ENCODE data around the gene PRKN.

PRKN gene

GRCh38 chr6:161736781-161737292 lies 990.7 kb downstream of the PRKN start:
- H3K27ac ChIP-seq: no peak overlapping the region
- no peak overlapping the region for H3K4me3 ChIP-seq (ENCODE audit: low read depth, low read length)
- H3K9me3 ChIP-seq (ENCODE audit: severe bottlenecking): no peaks in the 10 kb centered on the region
- TF ChIP-seq CTCF (IDR thresholded peaks at IDR 0.05; ENCODE audit: low read depth, low read length): no peak
- H3K27me3 ChIP-seq (ENCODE audit: insufficient read depth, low read depth, severe bottlenecking): no peaks in the 10 kb centered on the region
- no peaks in the 10 kb centered on the region for H3K36me3 ChIP-seq
- no peak for DNase-seq

DNA sequence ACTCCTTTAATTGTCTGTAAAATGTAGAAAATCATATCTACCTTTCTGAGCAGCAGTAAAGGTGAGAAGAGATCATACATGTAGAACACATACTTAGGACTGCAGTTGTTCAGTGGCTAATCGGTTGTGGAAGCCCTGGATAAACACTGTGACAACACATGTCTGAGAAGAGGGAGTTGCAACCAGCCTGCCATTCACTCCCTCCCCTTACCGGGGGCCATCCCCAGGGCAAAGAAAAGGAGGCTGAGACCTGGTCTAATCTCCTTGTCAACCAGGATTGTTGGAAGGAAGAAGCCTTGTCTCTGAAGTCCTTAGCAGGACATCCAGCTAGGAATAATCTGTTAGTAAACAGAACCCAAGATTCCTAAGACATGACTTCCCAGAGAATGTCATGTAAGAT lies 991.2 kb downstream of the PRKN start:
- no peaks in the 10 kb centered on the region for H3K36me3 ChIP-seq
- peak; percentile 56 for DNase-seq
- no peak for TF ChIP-seq CTCF (IDR thresholded peaks at IDR 0.05; ENCODE audit: low read depth, low read length)
- no peak overlapping the region for H3K27ac ChIP-seq
- no peaks in the 10 kb centered on the region for H3K27me3 ChIP-seq (ENCODE audit: insufficient read depth, low read depth, severe bottlenecking)
- H3K4me3 ChIP-seq (ENCODE audit: low read depth, low read length): no peak overlapping the region
- H3K9me3 ChIP-seq (ENCODE audit: severe bottlenecking): no peaks in the 10 kb centered on the region

DNA sequence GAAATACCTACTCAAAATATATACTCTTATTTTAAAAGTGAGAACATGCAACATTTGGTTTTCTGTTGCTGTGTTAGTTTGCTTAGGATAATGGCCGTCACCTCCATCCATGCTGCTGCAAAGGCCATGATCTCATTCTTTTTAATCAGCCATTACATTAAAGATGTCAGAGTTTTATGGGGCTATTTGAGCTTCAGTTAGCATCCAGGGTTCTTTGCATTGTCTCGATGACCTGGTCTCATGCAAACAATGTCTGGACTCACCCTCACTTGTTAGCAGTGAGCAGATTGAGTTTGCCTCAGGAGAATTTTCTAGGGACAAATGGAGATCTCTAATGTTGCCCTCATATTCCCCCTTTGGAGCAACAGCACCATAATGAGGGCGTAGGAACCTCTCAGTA lies 995.0 kb downstream of the PRKN start:
- Histone ChIP-seq H3K9me3 (ENCODE audit: severe bottlenecking) (no peaks in the 10 kb centered on the region), H3K27me3 (ENCODE audit: insufficient read depth, low read depth, severe bottlenecking) (no peaks in the 10 kb centered on the region), H3K4me3 (ENCODE audit: low read depth, low read length) (no peak overlapping the region), H3K27ac (no peak overlapping the region), H3K36me3 (no peaks in the 10 kb centered on the region)
- DNase-seq: no peak
- no peak for TF ChIP-seq CTCF (IDR thresholded peaks at IDR 0.05; ENCODE audit: low read depth, low read length)

GRCh38 chr6:161727083-161727833 lies 1000.3 kb downstream of the PRKN start:
- no peak overlapping the region for H3K4me3 ChIP-seq (ENCODE audit: low read depth, low read length)
- no peaks in the 10 kb centered on the region for H3K27me3 ChIP-seq (ENCODE audit: insufficient read depth, low read depth, severe bottlenecking)
- H3K9me3 ChIP-seq (ENCODE audit: severe bottlenecking): no peaks in the 10 kb centered on the region
- DNase-seq: no peak
- no peaks in the 10 kb centered on the region for H3K36me3 ChIP-seq
- no peak for TF ChIP-seq CTCF (IDR thresholded peaks at IDR 0.05; ENCODE audit: low read depth, low read length)
- no peak overlapping the region for H3K27ac ChIP-seq

DNA sequence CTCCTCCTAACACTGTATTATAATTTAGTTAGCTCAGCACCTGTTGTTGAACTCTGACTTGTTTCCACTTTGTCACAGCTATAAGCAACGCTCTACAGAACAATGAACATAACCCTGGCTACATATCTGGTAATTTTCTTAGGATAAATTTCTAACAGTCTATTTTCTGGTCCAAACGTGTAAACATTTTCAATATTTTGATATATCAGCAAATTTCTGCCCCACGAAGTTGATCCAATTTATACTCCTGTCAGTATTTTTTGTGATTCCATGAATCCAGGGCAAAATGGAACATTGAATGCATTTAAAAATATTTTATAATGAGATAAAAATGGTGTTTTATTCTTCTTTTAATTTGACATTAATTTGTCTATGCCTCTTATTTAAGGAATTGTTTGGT lies 1005.2 kb downstream of the PRKN start:
- no peak for DNase-seq
- no peak overlapping the region for H3K4me3 ChIP-seq (ENCODE audit: low read depth, low read length)
- H3K9me3 ChIP-seq (ENCODE audit: severe bottlenecking): no peaks in the 10 kb centered on the region
- H3K36me3 ChIP-seq: no peaks in the 10 kb centered on the region
- TF ChIP-seq CTCF (IDR thresholded peaks at IDR 0.05; ENCODE audit: low read depth, low read length): no peak
- H3K27ac ChIP-seq: no peak overlapping the region
- H3K27me3 ChIP-seq (ENCODE audit: insufficient read depth, low read depth, severe bottlenecking): no peaks in the 10 kb centered on the region

DNA sequence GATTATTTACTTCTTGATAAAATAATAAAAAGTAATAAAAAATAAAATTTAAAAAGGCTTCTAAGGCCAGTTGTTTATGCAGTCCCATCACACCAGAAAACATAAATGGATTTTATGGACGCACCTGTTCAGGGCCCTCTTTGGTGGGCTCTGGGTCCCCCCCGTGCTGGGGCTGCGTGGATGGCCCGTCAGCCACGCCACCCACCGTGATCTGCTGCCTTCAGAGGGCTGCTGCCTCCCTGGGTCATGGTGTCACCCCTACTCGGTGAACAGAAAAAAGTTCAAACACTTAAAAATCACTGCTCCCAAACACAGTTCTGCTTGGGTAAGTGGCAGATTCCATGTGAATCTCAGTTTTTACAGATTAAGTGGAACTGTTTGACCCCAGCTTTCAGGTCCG lies 1006.1 kb downstream of the PRKN start:
- no peak for DNase-seq
- no peak for TF ChIP-seq CTCF (IDR thresholded peaks at IDR 0.05; ENCODE audit: low read depth, low read length)
- no peaks in the 10 kb centered on the region for H3K9me3 ChIP-seq (ENCODE audit: severe bottlenecking)
- no peaks in the 10 kb centered on the region for H3K36me3 ChIP-seq
- H3K27me3 ChIP-seq (ENCODE audit: insufficient read depth, low read depth, severe bottlenecking): no peaks in the 10 kb centered on the region
- H3K4me3 ChIP-seq (ENCODE audit: low read depth, low read length): no peak overlapping the region
- H3K27ac ChIP-seq: no peak overlapping the region
